Uterus (tissue), 4 donors: ENCODE measurements around the gene PRR35. TPM values are rescaled to one million over a fixed set of nuclear protein-coding genes. Genes with fewer than 3 reads are reported as not detected.

Experiments
- DNase-seq, 2 donors: peaks; one replicate each; pipeline ENCODE4 v3.0.0-alpha.2; 2019 to 2020
- H3K27ac ChIP-seq, 2 donors: fragments of 200-600 bp; sonication (generic); 1 replicate in 1 of 2; 2 replicates in 1 of 2; pipeline ENCODE4 v1.5.1; 2016 to 2018
- H3K27me3 ChIP-seq, 2 donors: fragments of 200-600 bp; sonication (generic); one replicate each; pipeline ENCODE4 v1.5.1; 2018 to 2019; ENCODE audit warnings: control low read depth in 1 of 2
- H3K36me3 ChIP-seq, 2 donors: fragments of 200-600 bp; sonication (generic); one replicate each; pipeline ENCODE4 v1.5.1; 2019; ENCODE audit warnings: control low read depth in 1 of 2
- H3K4me1 ChIP-seq, 2 donors: fragments of 200-600 bp; sonication (generic); one replicate each; pipeline ENCODE4 v1.5.1; 2018 to 2019; ENCODE audit warnings: control low read depth in 1 of 2
- H3K4me3 ChIP-seq, 2 donors: fragments of 200-600 bp; sonication (generic); 1 replicate in 1 of 2; 2 replicates in 1 of 2; pipeline ENCODE4 v1.5.1; 2018 to 2019; ENCODE audit warnings: mild to moderate bottlenecking in 1 of 2
- H3K9me3 ChIP-seq, 2 donors: fragments of 200-600 bp; sonication (generic); one replicate each; pipeline ENCODE4 v1.5.1; 2019; ENCODE audit warnings: control low read depth in 1 of 2
- CTCF ChIP-seq, 4 experiments: fragments of 200-600 bp in 2 of 4; fragments of 450-650 bp in 2 of 4; sonication (generic) in 2 of 4; IDR thresholded peaks; one replicate each; pipeline ENCODE4 v1.5.1; 2016 to 2019; ENCODE audit warnings: antibody characterized with exemption in 4 of 4, mild to moderate bottlenecking in 2 of 4, moderate library complexity in 1 of 4
- POLR2A ChIP-seq, 2 donors: fragments of 450-650 bp; IDR thresholded peaks; one replicate each; pipeline ENCODE4 v1.6.1; 2016; ENCODE audit warnings: antibody characterized with exemption in 2 of 2, mild to moderate bottlenecking in 1 of 2, moderate library complexity in 1 of 2
- intact Hi-C: fragments of 100-400 bp; cut with DNase I; formaldehyde crosslinking; loops from one replicate; pipeline ENCODE4 v1.15.1; 2023; ENCODE audit warnings: low total_unique reads
- total RNA-seq, 4 donors: library from RNA; depleted of rRNA in 3 of 4; stranded (reverse); fragments of >200 nt in 3 of 4; gene quantifications; one replicate each; pipeline versions ENCODE4 v1.1.0 to v1.2.4, GENCODE V29; 2014 to 2023
- donor health status: DM: yes; HTN: yes; CAD: no.

Gene PRR35
- total RNA-seq, 4 donors from 2014 or later: not detected

- no peak for TF ChIP-seq POLR2A (IDR thresholded peaks at IDR 0.05)
- TF ChIP-seq CTCF (IDR thresholded peaks at IDR 0.05): no peak
- Histone ChIP-seq H3K4me1 (no peaks in the 10 kb centered on the region), H3K4me3 (no peak overlapping the region), H3K27me3 (no peaks in the 10 kb centered on the region), H3K36me3 (no peaks in the 10 kb centered on the region), H3K9me3 (no peaks in the 10 kb centered on the region), H3K27ac (no peak overlapping the region)
- intact Hi-C loops: loop anchor here (10.0 kb wide), 1 partner anchor 86 kb away; the partner anchor contains the start of gene RHOT2
- no peak for DNase-seq
Measured at GRCh38 chr16:578232-578869, 18.2 kb downstream of the PRR35 start.

GRCh38 chr16:578870-579405 lies 18.7 kb downstream of the PRR35 start:
- H3K4me3 ChIP-seq: no peak overlapping the region
- peak in 1 of 2 donors; percentile 64 for DNase-seq
- no peaks in the 10 kb centered on the region for H3K9me3 ChIP-seq
- no peak overlapping the region for H3K27ac ChIP-seq
- intact Hi-C loops: loop anchor here (10.0 kb wide), 1 partner anchor 86 kb away; the partner anchor contains the start of gene RHOT2
- no peaks in the 10 kb centered on the region for H3K4me1 ChIP-seq
- no peaks in the 10 kb centered on the region for H3K27me3 ChIP-seq
- TF ChIP-seq POLR2A (IDR thresholded peaks at IDR 0.05): no peak
- TF ChIP-seq CTCF (IDR thresholded peaks at IDR 0.05): peak; percentile 49 to 81 (median 74)
- H3K36me3 ChIP-seq: no peaks in the 10 kb centered on the region

- H3K27me3 ChIP-seq: no peaks in the 10 kb centered on the region
- H3K4me3 ChIP-seq: no peak overlapping the region
- no peaks in the 10 kb centered on the region for H3K9me3 ChIP-seq
- DNase-seq: no peak
- H3K27ac ChIP-seq: no peak overlapping the region
- TF ChIP-seq POLR2A (IDR thresholded peaks at IDR 0.05): no peak
- H3K36me3 ChIP-seq: no peaks in the 10 kb centered on the region
- intact Hi-C loops: no loop called here
- H3K4me1 ChIP-seq: no peaks in the 10 kb centered on the region
Measured at GRCh38 chr16:580141-580945, 20.1 kb downstream of the PRR35 start.

- intact Hi-C loops: no loop called here
- no peaks in the 10 kb centered on the region for H3K4me1 ChIP-seq
- H3K9me3 ChIP-seq: no peaks in the 10 kb centered on the region
- no peaks in the 10 kb centered on the region for H3K27me3 ChIP-seq
- H3K27ac ChIP-seq: no peak overlapping the region
- no peak for TF ChIP-seq POLR2A (IDR thresholded peaks at IDR 0.05)
- no peak for TF ChIP-seq CTCF (IDR thresholded peaks at IDR 0.05)
- no peaks in the 10 kb centered on the region for H3K36me3 ChIP-seq
- H3K4me3 ChIP-seq: no peak overlapping the region
- no peak for DNase-seq
Measured at GRCh38 chr16:580946-581498, 20.8 kb downstream of the PRR35 start.

- no peaks in the 10 kb centered on the region for H3K27me3 ChIP-seq
- DNase-seq: no peak
- H3K4me1 ChIP-seq: peaks cover 0 to 2% of the 10 kb centered on the region in 2 donors
- TF ChIP-seq POLR2A (IDR thresholded peaks at IDR 0.05) (no peak), CTCF (IDR thresholded peaks at IDR 0.05) (no peak)
- no peak overlapping the region for H3K4me3 ChIP-seq
- intact Hi-C loops: no loop called here
- no peak overlapping the region for H3K27ac ChIP-seq
- no peaks in the 10 kb centered on the region for H3K9me3 ChIP-seq
- H3K36me3 ChIP-seq: no peaks in the 10 kb centered on the region
Measured at GRCh38 chr16:582218-582613, 22.0 kb downstream of the PRR35 start.
